ENCODE data around the gene FAM117A.

Gene FAM117A

DNA sequence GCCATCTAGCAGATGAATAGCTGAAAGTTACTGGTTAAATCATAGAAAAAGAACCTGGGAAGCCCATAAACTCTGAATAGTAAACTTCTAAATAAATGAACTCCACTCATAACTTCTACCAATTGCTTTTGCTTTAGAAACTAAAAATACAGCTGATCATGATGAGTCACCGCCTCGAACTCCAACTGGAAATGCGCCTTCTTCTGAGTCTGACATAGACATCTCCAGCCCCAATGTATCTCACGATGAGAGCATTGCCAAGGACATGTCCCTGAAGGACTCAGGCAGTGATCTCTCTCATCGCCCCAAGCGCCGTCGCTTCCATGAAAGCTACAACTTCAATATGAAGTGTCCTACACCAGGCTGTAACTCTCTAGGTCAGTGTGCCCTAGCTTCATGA, 34.3 kb upstream of the FAM117A start:
- no peaks in the 10 kb centered on the region for H3K4me1 ChIP-seq (ENCODE audit: control insufficient read depth, low read length)

DNA sequence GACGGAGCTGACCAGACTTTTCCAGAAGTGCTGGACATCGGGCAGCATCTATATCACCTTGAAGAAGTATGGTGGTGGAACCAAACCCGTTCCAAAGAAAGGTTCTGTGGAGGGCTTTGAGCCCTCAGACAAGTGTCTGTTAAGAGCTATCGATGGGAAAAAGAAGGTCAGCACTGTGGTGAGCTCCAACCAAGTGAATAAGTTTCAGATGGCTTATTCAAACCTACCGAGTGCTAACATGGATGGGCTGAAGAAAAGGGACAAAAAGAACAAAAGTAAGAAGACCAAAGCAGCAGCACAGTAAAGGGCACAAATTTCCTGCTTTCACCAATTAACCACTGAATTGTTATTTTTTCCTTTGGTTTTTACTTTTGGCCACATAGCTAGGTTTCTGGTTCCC, 31.4 kb upstream of the FAM117A start:
- Histone ChIP-seq H4K20me1 (ENCODE audit: control insufficient read depth, insufficient read depth, low read depth, low read length) (peaks cover 14% of the 10 kb centered on the region), H3K36me3 (ENCODE audit: control insufficient read depth, low read length) (peaks cover 93% of the 10 kb centered on the region), H3K4me2 (ENCODE audit: low read length) (no peak overlapping the region)

More for the DNA sequence above, 34.3 kb upstream of the FAM117A start:
- no peak overlapping the region for H3K4me3 ChIP-seq (ENCODE audit: low read length)
- no peak overlapping the region for H3K27ac ChIP-seq (ENCODE audit: low read depth, low read length)
- peaks cover 88% of the 10 kb centered on the region for H3K79me2 ChIP-seq (ENCODE audit: control insufficient read depth, low read length)
- no peak overlapping the region for H3K4me2 ChIP-seq (ENCODE audit: low read length)
- H3K9me2 ChIP-seq (replicated peaks; ENCODE audit: control insufficient read depth, low read length) = no peaks in the 10 kb centered on the region
- no peaks in the 10 kb centered on the region for H3F3A ChIP-seq (ENCODE audit: control insufficient read depth, insufficient read depth)
- peaks cover 88% of the 10 kb centered on the region for H3K36me3 ChIP-seq (ENCODE audit: control insufficient read depth, low read length)
- H3K27me3 ChIP-seq (ENCODE audit: control insufficient read depth, low read length) = no peaks in the 10 kb centered on the region
- 0 out of 2 replicates have a peak, but pooled peaks cover 8% of the 10 kb centered on the region for H4K20me1 ChIP-seq (ENCODE audit: control insufficient read depth, insufficient read depth, low read depth, low read length)
- TF ChIP-seq, protein P1, sequence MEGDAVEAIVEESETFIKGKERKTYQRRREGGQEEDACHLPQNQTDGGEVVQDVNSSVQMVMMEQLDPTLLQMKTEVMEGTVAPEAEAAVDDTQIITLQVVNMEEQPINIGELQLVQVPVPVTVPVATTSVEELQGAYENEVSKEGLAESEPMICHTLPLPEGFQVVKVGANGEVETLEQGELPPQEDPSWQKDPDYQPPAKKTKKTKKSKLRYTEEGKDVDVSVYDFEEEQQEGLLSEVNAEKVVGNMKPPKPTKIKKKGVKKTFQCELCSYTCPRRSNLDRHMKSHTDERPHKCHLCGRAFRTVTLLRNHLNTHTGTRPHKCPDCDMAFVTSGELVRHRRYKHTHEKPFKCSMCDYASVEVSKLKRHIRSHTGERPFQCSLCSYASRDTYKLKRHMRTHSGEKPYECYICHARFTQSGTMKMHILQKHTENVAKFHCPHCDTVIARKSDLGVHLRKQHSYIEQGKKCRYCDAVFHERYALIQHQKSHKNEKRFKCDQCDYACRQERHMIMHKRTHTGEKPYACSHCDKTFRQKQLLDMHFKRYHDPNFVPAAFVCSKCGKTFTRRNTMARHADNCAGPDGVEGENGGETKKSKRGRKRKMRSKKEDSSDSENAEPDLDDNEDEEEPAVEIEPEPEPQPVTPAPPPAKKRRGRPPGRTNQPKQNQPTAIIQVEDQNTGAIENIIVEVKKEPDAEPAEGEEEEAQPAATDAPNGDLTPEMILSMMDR (IDR thresholded peaks at IDR 0.05; ENCODE audit: low read depth, low read length, poor library complexity, severe bottlenecking) = no peak
- no peak for TF ChIP-seq EZH2phosphoT487 (IDR thresholded peaks at IDR 0.05; ENCODE audit: borderline replicate concordance, low read length)
- no peaks in the 10 kb centered on the region for H3K9me3 ChIP-seq (ENCODE audit: control insufficient read depth, insufficient read depth, low read length)

DNA sequence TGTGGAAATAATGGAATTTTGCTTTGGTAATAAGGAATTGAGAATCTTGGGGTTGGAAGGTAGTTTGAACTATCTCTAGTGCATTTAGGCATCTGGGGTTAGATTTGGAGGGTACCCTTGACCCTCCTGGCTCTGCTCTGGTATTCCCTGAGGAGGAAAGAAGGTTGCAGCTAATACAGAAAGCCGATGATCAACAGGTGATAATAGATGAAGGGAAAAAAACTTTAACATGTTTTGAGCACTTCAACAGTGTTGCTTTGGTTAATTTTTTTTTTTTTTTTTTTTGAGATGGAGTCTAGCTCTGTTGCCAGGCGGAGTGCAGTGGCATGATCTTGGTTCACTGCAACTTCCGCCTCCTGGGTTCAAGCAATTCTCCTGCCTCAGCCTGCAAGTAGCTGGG, 29.4 kb upstream of the FAM117A start:
- Histone ChIP-seq H3K27me3 (ENCODE audit: control insufficient read depth, low read length) (no peaks in the 10 kb centered on the region), H3K4me1 (ENCODE audit: control insufficient read depth, low read length) (peaks cover 12% of the 10 kb centered on the region), H3K9me2 (replicated peaks; ENCODE audit: control insufficient read depth, low read length) (no peaks in the 10 kb centered on the region), H3K79me2 (ENCODE audit: control insufficient read depth, low read length) (peaks cover 89% of the 10 kb centered on the region), H3K4me3 (ENCODE audit: low read length) (no peak overlapping the region), H3K4me2 (ENCODE audit: low read length) (no peak overlapping the region), H3K27ac (ENCODE audit: low read depth, low read length) (no peak overlapping the region), H3K36me3 (ENCODE audit: control insufficient read depth, low read length) (peaks cover 90% of the 10 kb centered on the region), H4K20me1 (ENCODE audit: control insufficient read depth, insufficient read depth, low read depth, low read length) (peaks cover 25% of the 10 kb centered on the region), H3F3A (ENCODE audit: control insufficient read depth, insufficient read depth) (no peaks in the 10 kb centered on the region), H3K9me3 (ENCODE audit: control insufficient read depth, insufficient read depth, low read length) (no peaks in the 10 kb centered on the region)
- no peak for TF ChIP-seq EZH2phosphoT487 (IDR thresholded peaks at IDR 0.05; ENCODE audit: borderline replicate concordance, low read length)
- TF ChIP-seq, protein P1 (IDR thresholded peaks at IDR 0.05; ENCODE audit: low read depth, low read length, poor library complexity, severe bottlenecking) = no peak

More for the DNA sequence above, 31.4 kb upstream of the FAM117A start:
- Histone ChIP-seq H3K79me2 (ENCODE audit: control insufficient read depth, low read length) (peaks cover 89% of the 10 kb centered on the region), H3K4me3 (ENCODE audit: low read length) (no peak overlapping the region), H3K9me2 (replicated peaks; ENCODE audit: control insufficient read depth, low read length) (no peaks in the 10 kb centered on the region), H3F3A (ENCODE audit: control insufficient read depth, insufficient read depth) (no peaks in the 10 kb centered on the region), H3K27ac (ENCODE audit: low read depth, low read length) (no peak overlapping the region), H3K4me1 (ENCODE audit: control insufficient read depth, low read length) (no peaks in the 10 kb centered on the region), H3K27me3 (ENCODE audit: control insufficient read depth, low read length) (no peaks in the 10 kb centered on the region), H3K9me3 (ENCODE audit: control insufficient read depth, insufficient read depth, low read length) (no peaks in the 10 kb centered on the region)
- TF ChIP-seq, protein P1 (IDR thresholded peaks at IDR 0.05; ENCODE audit: low read depth, low read length, poor library complexity, severe bottlenecking) = no peak
- no peak for TF ChIP-seq EZH2phosphoT487 (IDR thresholded peaks at IDR 0.05; ENCODE audit: borderline replicate concordance, low read length)

Data from DOHH2 (cell line).